ENCODE measurements around the gene ITPR3. TPM values are rescaled to one million over a fixed set of nuclear protein-coding genes. Genes with fewer than 3 reads are reported as not detected.

ITPR3 gene
- total and polyA plus RNA-seq, 4 donors: 36.7 to 89.5 (median 44.4) TPM

- peaks cover 0 to 4% (median 0%) of the 10 kb centered on the region in 5 donors for H3K4me1 ChIP-seq (ENCODE audit: control insufficient read depth in 5 of 5, insufficient read depth in 5 of 5, low read length in 5 of 5)
- DNase-seq (no peak), ATAC-seq (ENCODE audit: insufficient read depth, low FRiP score) (no peak)
- H3K36me3 ChIP-seq (ENCODE audit: control insufficient read depth in 4 of 4, insufficient read depth in 4 of 4, low read length in 4 of 4): no peaks in the 10 kb centered on the region
- no peaks in the 10 kb centered on the region for H3K27me3 ChIP-seq (ENCODE audit: control insufficient read depth in 3 of 3, insufficient read depth in 3 of 3, low read length in 2 of 3)
- H3K9me3 ChIP-seq (ENCODE audit: control insufficient read depth in 4 of 4, insufficient read depth in 3 of 4, low read length in 3 of 4): peaks cover 0 to 6% (median 2%) of the 10 kb centered on the region in 4 donors
- TF ChIP-seq CTCF (IDR thresholded peaks at IDR 0.05; ENCODE audit: control extremely low read depth, extremely low read depth): no peak
- no peak overlapping the region for H3K9ac ChIP-seq (ENCODE audit: insufficient read depth in 1 of 2, low read length in 2 of 2)
- no peak overlapping the region for H3K27ac ChIP-seq (ENCODE audit: low read depth in 1 of 2, low read length in 1 of 2)
- 93 to 94% methylated on average over 5 to 6 of the region's 6 CpGs for WGBS, 2 donors
- H3K4me3 ChIP-seq: no peak overlapping the region
Observed at GRCh38 chr6:33600761-33601160, 20.4 kb upstream of the ITPR3 start.

- H3K27ac ChIP-seq (ENCODE audit: low read depth in 1 of 2, low read length in 1 of 2): no peak overlapping the region
- no peaks in the 10 kb centered on the region for H3K27me3 ChIP-seq (ENCODE audit: control insufficient read depth in 3 of 3, insufficient read depth in 3 of 3, low read length in 2 of 3)
- no peak overlapping the region for H3K9ac ChIP-seq (ENCODE audit: insufficient read depth in 1 of 2, low read length in 2 of 2)
- no peak for DNase-seq
- H3K9me3 ChIP-seq (ENCODE audit: control insufficient read depth in 4 of 4, insufficient read depth in 3 of 4, low read length in 3 of 4): peaks cover 0 to 6% (median 2%) of the 10 kb centered on the region in 4 donors
- WGBS, 2 donors: 30 to 66% methylated on average over 2 of the region's 2 CpGs
- no peaks in the 10 kb centered on the region for H3K36me3 ChIP-seq (ENCODE audit: control insufficient read depth in 4 of 4, insufficient read depth in 4 of 4, low read length in 4 of 4)
- peaks cover 0 to 4% (median 0%) of the 10 kb centered on the region in 5 donors for H3K4me1 ChIP-seq (ENCODE audit: control insufficient read depth in 5 of 5, insufficient read depth in 5 of 5, low read length in 5 of 5)
- ATAC-seq (ENCODE audit: insufficient read depth, low FRiP score): no peak
- H3K4me3 ChIP-seq: no peak overlapping the region
- no peak for TF ChIP-seq CTCF (IDR thresholded peaks at IDR 0.05; ENCODE audit: control extremely low read depth, extremely low read depth)
Observed at GRCh38 chr6:33602180-33602579, 18.9 kb upstream of the ITPR3 start.

GRCh38 chr6:33604941-33605854 is 15.9 kb upstream of the ITPR3 start:
- Histone ChIP-seq H3K4me1 (ENCODE audit: control insufficient read depth in 5 of 5, insufficient read depth in 5 of 5, low read length in 5 of 5) (peaks cover 2 to 24% (median 8%) of the 10 kb centered on the region in 5 donors), H3K9ac (ENCODE audit: insufficient read depth in 1 of 2, low read length in 2 of 2) (no peak overlapping the region), H3K9me3 (ENCODE audit: control insufficient read depth in 4 of 4, insufficient read depth in 3 of 4, low read length in 3 of 4) (peaks cover 0 to 6% (median 2%) of the 10 kb centered on the region in 4 donors), H3K36me3 (ENCODE audit: control insufficient read depth in 4 of 4, insufficient read depth in 4 of 4, low read length in 4 of 4) (no peaks in the 10 kb centered on the region), H3K27me3 (ENCODE audit: control insufficient read depth in 3 of 3, insufficient read depth in 3 of 3, low read length in 2 of 3) (no peaks in the 10 kb centered on the region), H3K27ac (ENCODE audit: low read depth in 1 of 2, low read length in 1 of 2) (no peak overlapping the region), H3K4me3 (no peak overlapping the region)
- ATAC-seq (ENCODE audit: insufficient read depth, low FRiP score) (no peak), DNase-seq (no peak)
- 87 to 89% methylated on average over 4 of the region's 4 CpGs for WGBS, 2 donors
- no peak for TF ChIP-seq CTCF (IDR thresholded peaks at IDR 0.05; ENCODE audit: control extremely low read depth, extremely low read depth)
